GM12878 (cell line): ENCODE data around the gene HAAO.

ENCODE experiments used
- CEBPZ ChIP-seq: fragments of 150-350 bp; IDR thresholded peaks from 2 replicates; pipeline ENCODE4 v1.6.1; 2016; ENCODE audit warnings: low read depth, low read length
- CHD4 ChIP-seq: fragments of 200-600 bp; sonication (generic); IDR thresholded peaks from 2 replicates; pipeline ENCODE4 v1.6.1; 2016; ENCODE audit warnings: mild to moderate bottlenecking
- CTCF ChIP-seq, 3 experiments: IDR thresholded peaks in 2 of 3; conservative IDR thresholded peaks in 1 of 3; 2 replicates each; pipeline ENCODE4 v1.5.1; 2011; ENCODE audit warnings: low read depth in 3 of 3, low read length in 3 of 3, mild to moderate bottlenecking in 3 of 3, control low read depth in 2 of 3, moderate library complexity in 2 of 3, inconsistent platforms in 1 of 3, mixed read lengths in 1 of 3; ENCODE audit not compliant: control insufficient read depth in 2 of 3, insufficient read depth in 1 of 3; ENCODE audit errors: extremely low read depth in 1 of 3
- E4F1 ChIP-seq: fragments of 450-650 bp; IDR thresholded peaks from 2 replicates; pipeline ENCODE4 v1.6.1; 2018; ENCODE audit warnings: borderline replicate concordance, mild to moderate bottlenecking; ENCODE audit not compliant: partially characterized antibody
- EZH2 ChIP-seq: IDR thresholded peaks from 2 replicates; pipeline ENCODE4 v1.6.1; 2012; ENCODE audit warnings: low read depth, mild to moderate bottlenecking, control low read depth, inconsistent platforms, low read length, borderline replicate concordance; ENCODE audit not compliant: control insufficient read depth
- FOXK2 ChIP-seq: fragments of 450-650 bp; IDR thresholded peaks from 2 replicates; pipeline ENCODE4 v1.6.1; 2017; ENCODE audit warnings: mild to moderate bottlenecking, moderate library complexity
- FOXM1 ChIP-seq: IDR thresholded peaks from 2 replicates; pipeline ENCODE4 v1.6.1; 2012; ENCODE audit warnings: low read depth, mild to moderate bottlenecking, inconsistent platforms, low read length, moderate library complexity
- MAX ChIP-seq: IDR thresholded peaks from 2 replicates; pipeline ENCODE4 v1.6.1; 2012; ENCODE audit warnings: low read depth, low read length, improper control_type of control experiment
- MXI1 ChIP-seq: fragments of 150-350 bp; IDR thresholded peaks from 2 replicates; pipeline ENCODE4 v1.6.1; 2011; ENCODE audit warnings: low read depth, mild to moderate bottlenecking, inconsistent platforms, low read length, improper control_type of control experiment
- POLR2A ChIP-seq: IDR thresholded peaks from 2 replicates; pipeline ENCODE4 v1.6.1; 2011; ENCODE audit warnings: low read depth, mild to moderate bottlenecking, low read length
- POLR2AphosphoS5 ChIP-seq: IDR thresholded peaks from 2 replicates; pipeline ENCODE4 v1.6.1; 2011; ENCODE audit warnings: mild to moderate bottlenecking, low read length, inconsistent platforms
- RB1 ChIP-seq: fragments of 450-650 bp; formaldehyde crosslinking; IDR thresholded peaks from 2 replicates; pipeline ENCODE4 v1.6.1; 2017; ENCODE audit warnings: mild to moderate bottlenecking, borderline replicate concordance
- ZBED1 ChIP-seq: IDR thresholded peaks from 2 replicates; pipeline ENCODE4 v1.6.1; 2016; ENCODE audit warnings: borderline replicate concordance
- ZBTB4 ChIP-seq: fragments of 450-650 bp; formaldehyde crosslinking; IDR thresholded peaks from 2 replicates; pipeline ENCODE4 v1.4.0; 2022; ENCODE audit warnings: mild to moderate bottlenecking, moderate library complexity

DNA sequence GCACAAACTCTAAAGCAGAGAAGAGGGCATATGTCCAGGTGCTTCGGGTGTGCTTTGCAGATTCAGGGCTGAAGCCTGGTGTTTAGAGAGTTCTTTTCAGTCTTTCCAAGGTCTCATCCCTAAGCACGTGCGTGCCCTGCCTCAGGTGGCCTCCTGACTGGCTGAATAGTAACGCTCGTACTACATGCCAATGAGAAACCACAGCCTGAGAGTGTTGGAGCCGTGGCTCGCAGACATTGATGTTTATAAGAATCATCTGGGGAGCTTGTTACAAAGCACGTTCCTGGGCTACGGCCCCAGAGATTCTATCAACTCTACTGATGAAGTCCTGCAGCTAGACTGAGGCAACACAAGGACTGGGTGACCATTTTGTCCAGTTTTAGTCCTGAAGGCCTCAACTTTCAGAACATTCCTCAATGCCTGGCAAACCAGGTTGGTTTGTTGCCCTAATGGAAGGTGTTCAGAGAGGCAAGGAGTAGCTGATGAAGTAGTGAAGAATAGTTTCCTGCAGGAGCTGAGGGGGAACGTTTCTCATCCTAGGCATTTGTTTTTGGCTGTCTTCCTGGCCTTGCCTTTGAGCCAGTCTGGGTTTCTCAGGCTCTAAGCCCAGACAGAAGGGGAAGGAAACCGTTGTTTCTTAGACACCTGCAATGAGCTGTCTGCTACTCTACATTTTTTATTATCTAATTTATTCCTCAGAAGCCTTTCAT, 31.5 kb upstream of the HAAO start:
- TF ChIP-seq ZBTB4 (no peak), CEBPZ (no peak), POLR2A (no peak), MAX (no peak), E4F1 (no peak), CTCF (IDR thresholded peaks at IDR 0.05 in 2 of 3, conservative IDR thresholded peaks at IDR 0.05 in 1 of 3; ENCODE audit: control insufficient read depth in 2 of 3, extremely low read depth in 1 of 3, insufficient read depth in 1 of 3, low read depth in 3 of 3, low read length in 3 of 3) (no peak), CHD4 (no peak), EZH2 (no peak), RB1 (no peak), ZBED1 (no peak), MXI1 (no peak), FOXM1 (no peak), FOXK2 (no peak), POLR2AphosphoS5 (no peak)
